ENCODE results near the gene HELZ2. TPM values are rescaled to one million over a fixed set of nuclear protein-coding genes. Genes with fewer than 3 reads are reported as not detected.

HELZ2 gene
- total RNA-seq, 1 experiment from 2014 or later, result 33.4 TPM

- no peak overlapping the region for H3K9ac ChIP-seq (ENCODE audit: low read length)
- H3K9me2 ChIP-seq (replicated peaks; ENCODE audit: low read length), result no peaks in the 10 kb centered on the region
- no peaks in the 10 kb centered on the region for H3F3A ChIP-seq (ENCODE audit: low read length, unreplicated experiment)
- no peaks in the 10 kb centered on the region for H3K36me3 ChIP-seq (ENCODE audit: low read depth, low read length)
- TF ChIP-seq EZH2 (IDR thresholded peaks at IDR 0.05; ENCODE audit: low read length, unreplicated experiment), result no peak
- H4K20me1 ChIP-seq (ENCODE audit: low read length), result no peaks in the 10 kb centered on the region
- BruUV-seq (replicated peaks), result no TSS peak
- H3K4me2 ChIP-seq (ENCODE audit: low read length), result no peak overlapping the region
- ChIA-PET CTCF (no interaction called here), POLR2A (ENCODE audit: unreplicated experiment) (no interaction called here)
- H3K4me3 ChIP-seq (ENCODE audit: low read length), result no peak overlapping the region
- no peak for DNase-seq
- H3K79me2 ChIP-seq (ENCODE audit: low read length), result peaks cover 8% of the 10 kb centered on the region
- intact Hi-C loops (cut with micrococcal nuclease), result no loop called here
- no peak overlapping the region for H3K27ac ChIP-seq (ENCODE audit: low read length)
- H3K27me3 ChIP-seq (ENCODE audit: low read length), result no peaks in the 10 kb centered on the region
- ATAC-seq, result no peak; the same call in 1 of the 2 replicates
- no peak overlapping the region for H2AFZ ChIP-seq (ENCODE audit: low read length)
- H3K9me3 ChIP-seq (ENCODE audit: low read length), result no peaks in the 10 kb centered on the region
- H3K4me1 ChIP-seq (ENCODE audit: insufficient read depth, low read length), result peaks cover 5% of the 10 kb centered on the region; the same call in 1 of the 2 replicates
Observed at GRCh38 chr20:63568170-63568981, 5.7 kb downstream of the HELZ2 start.

- no peaks in the 10 kb centered on the region for H3K4me1 ChIP-seq (ENCODE audit: insufficient read depth, low read length)
- no peaks in the 10 kb centered on the region for H3K9me3 ChIP-seq (ENCODE audit: low read length)
- ATAC-seq, result no peak
- 0 out of 2 replicates have a peak, but pooled peaks cover under 1% of the 10 kb centered on the region for H3K79me2 ChIP-seq (ENCODE audit: low read length)
- POLR2A ChIA-PET (ENCODE audit: unreplicated experiment), result no interaction called here
- no peak for DNase-seq
- CTCF ChIA-PET, result no interaction called here
- no TSS peak for BruUV-seq (replicated peaks)
- no peaks in the 10 kb centered on the region for H3F3A ChIP-seq (ENCODE audit: low read length, unreplicated experiment)
- no peak overlapping the region for H2AFZ ChIP-seq (ENCODE audit: low read length)
- H3K4me2 ChIP-seq (ENCODE audit: low read length), result no peak overlapping the region
- no peaks in the 10 kb centered on the region for H4K20me1 ChIP-seq (ENCODE audit: low read length)
- H3K36me3 ChIP-seq (ENCODE audit: low read depth, low read length), result no peaks in the 10 kb centered on the region
- no peak overlapping the region for H3K27ac ChIP-seq (ENCODE audit: low read length)
- TF ChIP-seq EZH2 (IDR thresholded peaks at IDR 0.05; ENCODE audit: low read length, unreplicated experiment) (no peak), EZH2phosphoT487 (IDR thresholded peaks at IDR 0.05; ENCODE audit: borderline replicate concordance, low read length) (no peak), CTCF (conservative IDR thresholded peaks at IDR 0.05; ENCODE audit: low read depth, low read length) (no peak)
- no peaks in the 10 kb centered on the region for H3K27me3 ChIP-seq (ENCODE audit: low read length)
- H3K9me2 ChIP-seq (replicated peaks; ENCODE audit: low read length), result no peaks in the 10 kb centered on the region
- intact Hi-C loops (cut with micrococcal nuclease), result no loop called here
- H3K4me3 ChIP-seq (ENCODE audit: low read length), result no peak overlapping the region
- H3K9ac ChIP-seq (ENCODE audit: low read length), result no peak overlapping the region
Observed at GRCh38 chr20:63567386-63568169, 6.5 kb downstream of the HELZ2 start.

- Histone ChIP-seq H3K9me3 (ENCODE audit: low read length) (no peaks in the 10 kb centered on the region), H3K27ac (ENCODE audit: low read length) (no peak overlapping the region), H3K9ac (ENCODE audit: low read length) (no peak overlapping the region), H3K4me3 (ENCODE audit: low read length) (no peak overlapping the region), H3K79me2 (ENCODE audit: low read length) (no peaks in the 10 kb centered on the region), H3K4me1 (ENCODE audit: insufficient read depth, low read length) (no peaks in the 10 kb centered on the region), H3F3A (ENCODE audit: low read length, unreplicated experiment) (no peaks in the 10 kb centered on the region), H3K36me3 (ENCODE audit: low read depth, low read length) (no peaks in the 10 kb centered on the region), H2AFZ (ENCODE audit: low read length) (no peak overlapping the region), H4K20me1 (ENCODE audit: low read length) (no peaks in the 10 kb centered on the region), H3K4me2 (ENCODE audit: low read length) (no peak overlapping the region), H3K9me2 (replicated peaks; ENCODE audit: low read length) (no peaks in the 10 kb centered on the region), H3K27me3 (ENCODE audit: low read length) (no peaks in the 10 kb centered on the region)
- ChIA-PET POLR2A (ENCODE audit: unreplicated experiment) (no interaction called here), CTCF (no interaction called here)
- intact Hi-C loops (cut with micrococcal nuclease), result no loop called here
- ATAC-seq (no peak), DNase-seq (no peak)
- TF ChIP-seq EZH2 (IDR thresholded peaks at IDR 0.05; ENCODE audit: low read length, unreplicated experiment), result no peak
- TF ChIP-seq CTCF (conservative IDR thresholded peaks at IDR 0.05; ENCODE audit: low read depth, low read length), result no peak
- no peak for TF ChIP-seq EZH2phosphoT487 (IDR thresholded peaks at IDR 0.05; ENCODE audit: borderline replicate concordance, low read length)
- no TSS peak for BruUV-seq (replicated peaks)
Observed at GRCh38 chr20:63567136-63567385, 7.0 kb downstream of the HELZ2 start.

Measured in PC-3 (cell line).